Islet precursor cell (in vitro differentiated cells): ENCODE data around the gene SWI5.

Source experiments
- DNase-seq: peaks from one replicate; pipeline ENCODE4 v3.0.0-alpha.2; 2018

The SWI5 gene

GRCh38 chr9:128279088-128280073 lies 3.3 kb downstream of the SWI5 start:
- DNase-seq = peak; percentile 71

- no peak for DNase-seq
Observed at GRCh38 chr9:128280084-128280622, 4.1 kb downstream of the SWI5 start.

GRCh38 chr9:128282500-128282899 lies 6.4 kb downstream of the SWI5 start:
- DNase-seq = no peak

GRCh38 chr9:128285033-128285784 lies 9.1 kb downstream of the SWI5 start:
- no peak for DNase-seq

- no peak for DNase-seq
Observed at GRCh38 chr9:128286440-128286839, 10.4 kb downstream of the SWI5 start.

GRCh38 chr9:128288273-128289004 lies 12.4 kb downstream of the SWI5 start:
- no peak for DNase-seq

- no peak for DNase-seq
Observed at GRCh38 chr9:128292009-128292408, 15.9 kb downstream of the SWI5 start.

- no peak for DNase-seq
Observed at GRCh38 chr9:128293091-128293490, 17.0 kb downstream of the SWI5 start.

- peak; percentile 41 for DNase-seq
Observed at GRCh38 chr9:128294142-128294541, 18.1 kb downstream of the SWI5 start.

GRCh38 chr9:128296340-128297220 lies 20.5 kb downstream of the SWI5 start:
- DNase-seq = no peak

GRCh38 chr9:128297221-128297773 lies 21.2 kb downstream of the SWI5 start:
- DNase-seq = no peak

- peak; percentile 88 for DNase-seq
Observed at GRCh38 chr9:128298535-128299482, 22.7 kb downstream of the SWI5 start.

- no peak for DNase-seq
Observed at GRCh38 chr9:128304136-128304970, 28.3 kb downstream of the SWI5 start.

GRCh38 chr9:128304971-128305288 lies 28.9 kb downstream of the SWI5 start:
- DNase-seq = no peak

GRCh38 chr9:128309551-128309950 lies 33.5 kb downstream of the SWI5 start:
- peak; percentile 13 for DNase-seq

GRCh38 chr9:128310461-128310860 lies 34.4 kb downstream of the SWI5 start:
- peak; percentile 45 for DNase-seq

- no peak for DNase-seq
Observed at GRCh38 chr9:128314697-128315096, 38.6 kb downstream of the SWI5 start.

GRCh38 chr9:128316421-128316820 lies 40.3 kb downstream of the SWI5 start:
- DNase-seq = peak; percentile 69

GRCh38 chr9:128317629-128318028 lies 41.6 kb downstream of the SWI5 start:
- DNase-seq = no peak
